CD4-positive, alpha-beta T cell treated with Interleukin-4 for 4 hours (primary cell): ENCODE results near the gene ERC1.
"Not testable (repeated sequence)": the region's sequence is repeated elsewhere in the genome, so short reads cannot be mapped to it uniquely, and the experiment has no call there.

Experiments
- DNase-seq: peaks from one replicate; pipeline ENCODE4 v3.0.0-alpha.2; 2020

Gene ERC1

GRCh38 chr12:1131811-1132224 is 140.8 kb downstream of the ERC1 start:
- no peak for DNase-seq

- DNase-seq = no peak
Measured at GRCh38 chr12:1132311-1132710, 141.3 kb downstream of the ERC1 start.

- DNase-seq = no peak
Measured at GRCh38 chr12:1138691-1139090, 147.7 kb downstream of the ERC1 start.

GRCh38 chr12:1146758-1147157 is 155.7 kb downstream of the ERC1 start:
- not testable (repeated sequence) for DNase-seq

GRCh38 chr12:1147821-1148220 is 156.8 kb downstream of the ERC1 start:
- DNase-seq = no peak

- no peak for DNase-seq
Measured at GRCh38 chr12:1157046-1157445, 166.0 kb downstream of the ERC1 start.

GRCh38 chr12:1161197-1161596 is 170.2 kb downstream of the ERC1 start:
- no peak for DNase-seq

GRCh38 chr12:1162081-1162760 is 171.2 kb downstream of the ERC1 start:
- no peak for DNase-seq

GRCh38 chr12:1167784-1168183 is 176.8 kb downstream of the ERC1 start:
- DNase-seq = no peak

GRCh38 chr12:1170411-1170810 is 179.4 kb downstream of the ERC1 start:
- DNase-seq = no peak

GRCh38 chr12:1171657-1172408 is 180.8 kb downstream of the ERC1 start:
- DNase-seq = no peak

- no peak for DNase-seq
Measured at GRCh38 chr12:1173781-1174617, 183.0 kb downstream of the ERC1 start.

GRCh38 chr12:1174659-1175058 is 183.6 kb downstream of the ERC1 start:
- DNase-seq = no peak

- no peak for DNase-seq
Measured at GRCh38 chr12:1176191-1176590, 185.2 kb downstream of the ERC1 start.

GRCh38 chr12:1179128-1179527 is 188.1 kb downstream of the ERC1 start:
- DNase-seq = no peak

GRCh38 chr12:1182069-1182468 is 191.0 kb downstream of the ERC1 start:
- no peak for DNase-seq

GRCh38 chr12:1184402-1184801 is 193.4 kb downstream of the ERC1 start:
- no peak for DNase-seq

- no peak for DNase-seq
Measured at GRCh38 chr12:1185460-1186182, 194.6 kb downstream of the ERC1 start.

GRCh38 chr12:1186298-1186697 is 195.3 kb downstream of the ERC1 start:
- DNase-seq = no peak

GRCh38 chr12:1188016-1188415 is 197.0 kb downstream of the ERC1 start:
- DNase-seq = no peak

- DNase-seq = no peak
Measured at GRCh38 chr12:1189163-1189562, 198.1 kb downstream of the ERC1 start.

- no peak for DNase-seq
Measured at GRCh38 chr12:1195513-1195912, 204.5 kb downstream of the ERC1 start.
